GM12891 (cell line): Measurements from ENCODE around the gene TEX19.

Source experiments
- DNase-seq: peaks from one replicate; pipeline ENCODE4 v3.0.0; 2011; ENCODE audit warnings: low spot score; ENCODE audit not compliant: insufficient read length
- FAIRE-seq: peaks from 2 replicates; lab custom pipeline; 2011; peaks lifted over from hg19 to GRCh38; lab: Jason Lieb, UNC
- PAX5 ChIP-seq: IDR thresholded peaks from 2 replicates; pipeline ENCODE4 v1.6.1; 2011; ENCODE audit warnings: low read length, moderate library complexity, mild to moderate bottlenecking; ENCODE audit not compliant: insufficient read depth, severe bottlenecking
- POLR2A ChIP-seq: IDR thresholded peaks from 2 replicates; pipeline ENCODE4 v1.6.1; 2011; ENCODE audit warnings: low read depth, low read length, control low read depth
- POLR2AphosphoS5 ChIP-seq: IDR thresholded peaks from 2 replicates; pipeline ENCODE4 v1.6.1; 2011; ENCODE audit warnings: low read depth, low read length, control low read depth
- POU2F2 ChIP-seq: IDR thresholded peaks from 2 replicates; pipeline ENCODE4 v1.6.1; 2011; ENCODE audit warnings: low read depth, mild to moderate bottlenecking, control low read depth, low read length, moderate library complexity
- SPI1 ChIP-seq: IDR thresholded peaks from 2 replicates; pipeline ENCODE4 v1.6.1; 2011; ENCODE audit warnings: low read depth, low read length, control low read depth
- TAF1 ChIP-seq: IDR thresholded peaks from 2 replicates; pipeline ENCODE4 v1.6.1; 2011; ENCODE audit warnings: low read depth, low read length, control low read depth

Gene TEX19

DNA sequence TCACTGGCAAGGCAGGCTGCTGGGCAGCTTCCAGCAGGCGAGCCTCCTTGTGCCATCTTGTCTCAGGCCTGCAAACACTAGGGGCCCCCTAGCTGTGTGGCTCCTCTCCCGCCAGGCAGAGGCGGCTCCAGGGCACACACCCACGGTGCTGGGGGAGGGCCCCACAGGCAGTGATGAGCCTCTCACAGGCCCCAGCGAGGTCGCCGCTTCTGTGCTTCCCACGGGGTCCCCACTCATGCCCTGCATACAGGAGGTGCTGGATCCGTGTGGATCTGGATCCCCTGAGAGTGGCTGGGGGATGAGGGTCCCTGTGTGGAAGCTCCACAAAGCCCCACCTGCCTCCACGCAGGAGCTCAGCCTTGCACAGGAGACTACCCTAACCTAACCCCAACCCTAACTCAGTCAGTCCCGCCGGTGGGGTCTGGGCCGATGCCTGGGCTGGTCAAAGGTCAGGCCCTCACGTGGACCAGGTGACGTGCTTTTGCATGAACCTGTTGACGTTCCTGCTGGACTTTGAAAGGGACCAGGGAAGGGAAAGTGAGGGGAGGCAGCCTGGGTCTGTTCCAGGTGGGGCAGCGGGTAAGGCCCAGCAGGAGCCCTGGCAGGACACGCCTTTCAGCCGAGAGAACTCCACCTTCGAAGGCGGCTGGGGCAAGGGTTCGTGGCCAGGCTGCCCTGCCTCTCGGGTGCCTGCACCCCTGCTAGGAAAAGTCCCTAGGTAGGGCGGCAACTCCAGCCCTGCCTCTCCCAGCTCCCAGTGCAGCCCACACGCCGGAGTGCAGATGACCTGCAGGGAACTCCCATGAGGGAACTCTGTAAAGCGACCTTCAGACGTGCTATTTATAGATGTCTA lies 30.7 kb upstream of the TEX19 start:
- TF ChIP-seq POU2F2 = no peak
- TF ChIP-seq POLR2AphosphoS5 = no peak
- no peak for TF ChIP-seq SPI1
- TF ChIP-seq POLR2A = no peak
- TF ChIP-seq PAX5 = no peak
- TF ChIP-seq TAF1 = no peak
- no peak for FAIRE-seq
- DNase-seq = no peak

DNA sequence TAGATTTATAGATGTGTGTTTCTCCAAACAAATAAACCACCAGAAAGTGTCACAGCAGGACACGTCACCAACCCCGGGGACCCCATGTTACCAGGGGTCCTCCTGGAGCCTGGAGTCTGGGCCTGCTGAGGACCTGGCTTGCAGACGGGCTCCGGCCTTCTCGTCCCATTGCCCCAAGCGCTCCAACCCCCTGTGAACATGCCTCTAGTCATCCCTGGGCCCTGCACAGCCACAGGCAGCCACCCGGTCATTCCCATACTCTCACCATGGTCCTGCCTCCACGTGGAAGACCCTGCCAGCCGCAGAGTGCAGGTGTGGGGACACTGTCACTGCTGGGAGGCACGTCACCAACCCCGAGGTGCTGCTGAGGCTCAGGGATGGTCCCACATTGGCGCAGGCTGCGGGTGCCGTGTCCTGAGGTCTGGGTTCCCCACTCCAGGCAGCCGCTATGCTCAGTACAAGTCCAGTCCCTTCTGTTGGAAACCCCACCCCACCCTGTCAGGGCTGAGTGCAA lies 30.0 kb upstream of the TEX19 start:
- DNase-seq (no peak), FAIRE-seq (no peak)
- TF ChIP-seq SPI1 = no peak
- no peak for TF ChIP-seq POLR2AphosphoS5
- no peak for TF ChIP-seq PAX5
- no peak for TF ChIP-seq TAF1
- TF ChIP-seq POU2F2 = no peak
- no peak for TF ChIP-seq POLR2A

GRCh38 chr17:82329683-82330321 lies 29.2 kb upstream of the TEX19 start:
- DNase-seq (no peak), FAIRE-seq (no peak)
- TF ChIP-seq POLR2AphosphoS5 = no peak
- no peak for TF ChIP-seq POLR2A
- no peak for TF ChIP-seq POU2F2
- TF ChIP-seq PAX5 = no peak
- no peak for TF ChIP-seq SPI1
- TF ChIP-seq TAF1 = no peak

GRCh38 chr17:82330322-82331239 lies 28.5 kb upstream of the TEX19 start:
- no peak for TF ChIP-seq POLR2A
- TF ChIP-seq POLR2AphosphoS5 = no peak
- TF ChIP-seq POU2F2 = no peak
- no peak for TF ChIP-seq TAF1
- no peak for TF ChIP-seq SPI1
- no peak for TF ChIP-seq PAX5
- FAIRE-seq = no peak
- no peak for DNase-seq

DNA sequence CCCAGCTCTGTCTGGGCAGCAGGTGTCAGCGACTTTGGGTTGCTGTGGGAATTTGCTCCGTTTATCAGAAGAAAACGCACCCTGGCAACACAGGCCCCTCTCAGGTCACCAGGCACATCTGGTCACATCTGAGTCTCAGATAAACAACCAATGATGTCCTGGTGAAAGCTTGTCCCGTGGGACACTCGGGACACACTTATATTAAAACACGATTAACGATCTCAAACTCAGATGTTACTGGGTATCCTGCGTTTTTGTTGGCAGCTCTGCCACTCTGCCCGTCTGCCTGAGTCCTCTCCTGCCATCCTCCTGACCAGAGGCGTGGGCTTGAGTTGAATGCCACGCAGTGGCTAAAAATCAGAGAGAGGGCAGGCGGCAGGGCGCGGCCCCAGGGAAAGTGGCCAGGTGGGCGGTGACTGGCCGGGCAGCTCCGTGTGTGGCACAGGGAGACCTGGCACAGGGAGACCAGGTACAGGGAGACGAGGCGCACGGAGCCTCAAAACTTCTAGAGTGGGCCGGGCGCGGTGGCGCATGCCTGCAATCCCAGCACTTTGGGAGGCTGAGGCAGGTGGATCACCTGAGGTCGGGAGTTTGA lies 27.6 kb upstream of the TEX19 start:
- TF ChIP-seq POLR2A (no peak), TAF1 (no peak), POU2F2 (no peak), POLR2AphosphoS5 (no peak), PAX5 (no peak)
- no peak for FAIRE-seq

GRCh38 chr17:82332669-82333278 lies 26.3 kb upstream of the TEX19 start:
- peak; percentile 9 for FAIRE-seq
- TF ChIP-seq POLR2A (no peak), PAX5 (no peak), POU2F2 (no peak), SPI1 (no peak), POLR2AphosphoS5 (no peak), TAF1 (no peak)
- no peak for DNase-seq

More for the DNA sequence above, 27.6 kb upstream of the TEX19 start:
- no peak for DNase-seq

DNA sequence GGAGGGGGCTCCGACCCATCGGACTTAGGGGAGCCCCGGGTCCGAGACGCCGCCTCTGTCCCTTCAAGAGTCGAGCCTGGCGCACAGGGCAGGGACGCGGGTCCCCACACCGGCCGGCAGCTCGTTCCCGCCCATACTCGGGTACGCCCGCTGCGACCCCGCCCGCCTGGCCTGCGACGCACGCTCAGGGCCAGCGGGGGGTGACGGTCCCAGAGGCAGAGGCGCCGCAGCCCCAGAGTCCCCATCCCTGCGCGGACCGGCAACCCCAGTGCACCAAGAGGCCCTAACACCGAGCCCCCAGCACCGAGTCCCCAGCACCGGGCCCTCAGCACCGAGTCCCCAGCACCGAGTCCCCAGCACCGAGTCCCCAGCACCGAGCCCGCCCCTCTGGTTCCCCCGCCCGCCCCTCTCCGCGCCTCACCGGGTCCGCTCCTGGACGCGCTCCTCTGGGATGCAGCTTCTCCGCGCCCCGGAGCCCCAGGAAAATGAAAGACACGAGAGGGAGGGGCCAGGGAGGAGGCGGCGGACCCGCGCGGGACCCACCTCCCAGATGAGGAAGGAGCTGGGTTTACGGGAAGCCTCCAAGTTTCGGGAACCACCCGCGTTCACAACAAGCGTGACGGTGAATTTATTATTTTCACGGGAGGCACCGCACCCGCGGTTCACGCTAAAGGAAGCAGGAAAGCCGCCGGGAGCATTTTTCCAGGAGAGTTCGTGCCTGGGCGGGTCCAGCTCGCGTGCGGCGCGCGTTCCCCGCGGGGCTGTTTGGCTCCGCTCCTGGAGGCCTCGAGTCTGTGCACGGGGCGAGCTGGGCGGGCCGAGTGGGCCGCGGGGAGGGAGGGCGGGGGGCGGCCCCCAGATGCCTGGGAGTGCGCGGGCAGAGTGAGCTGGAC lies 25.5 kb upstream of the TEX19 start, which contains the start of gene SECTM1:
SECTM1 (minus strand) TSS at position 488 of the 893 bp plus-strand sequence. CDS start 6,526 bp downstream, outside the sequence.
- FAIRE-seq (no peak), DNase-seq (no peak)
- TF ChIP-seq TAF1 (no peak), POU2F2 (no peak), SPI1 (no peak), POLR2AphosphoS5 (no peak), POLR2A (no peak), PAX5 (no peak)

DNA sequence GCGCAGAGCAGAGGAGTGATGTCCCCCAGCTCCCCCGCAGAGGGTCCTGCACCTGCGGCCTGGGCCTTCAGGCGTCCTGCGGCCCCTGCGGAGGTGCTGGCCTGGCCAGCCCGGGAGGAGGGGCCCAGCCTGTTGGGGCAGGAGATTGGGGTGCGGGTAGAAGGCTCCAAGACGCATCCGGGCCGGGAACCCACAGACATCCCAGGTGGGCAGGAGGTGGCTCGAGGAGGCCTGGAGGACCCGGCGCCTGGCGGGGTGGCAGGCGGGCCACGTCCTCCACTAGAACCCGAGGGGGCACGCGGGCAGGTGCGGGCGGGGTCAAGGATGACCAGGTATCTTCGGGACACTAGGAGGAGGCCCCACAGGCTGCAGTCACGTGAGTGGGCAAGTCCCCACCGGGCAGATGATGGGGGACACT lies 24.8 kb upstream of the TEX19 start:
- FAIRE-seq (no peak), DNase-seq (no peak)
- TF ChIP-seq POLR2A = no peak
- TF ChIP-seq TAF1 = no peak
- no peak for TF ChIP-seq POU2F2
- no peak for TF ChIP-seq SPI1
